Ammon's horn (tissue), 1 donor: ENCODE measurements around the gene METTL17.
"Not testable (repeated sequence)": the region's sequence is repeated elsewhere in the genome, so short reads cannot be mapped to it uniquely, and the experiment has no call there.

Experiments
- DNase-seq: peaks from one replicate; pipeline ENCODE4 v3.0.0-alpha.2; 2016; ENCODE audit warnings: low spot score

The METTL17 gene

GRCh38 chr14:21024585-21025370 lies 35.0 kb downstream of the METTL17 start, which contains the start of gene NDRG2:
TSS of gene NDRG2 (minus strand) at chr14:21025061. CDS start at chr14:21023315, 1,746 bp downstream.
- peak; percentile 79 for DNase-seq

GRCh38 chr14:21025371-21026273 lies 35.8 kb downstream of the METTL17 start:
- DNase-seq: peak; percentile 83

GRCh38 chr14:21026274-21026987 lies 36.7 kb downstream of the METTL17 start:
- peak; percentile 94 for DNase-seq

GRCh38 chr14:21026988-21027315 lies 37.2 kb downstream of the METTL17 start:
- DNase-seq: no peak

- no peak for DNase-seq
Measured at GRCh38 chr14:21029917-21030316, 40.1 kb downstream of the METTL17 start, which contains the start of gene TPPP2. TSS of gene TPPP2 (plus strand) at chr14:21030217. CDS start at chr14:21030582, 365 bp downstream.

- no peak for DNase-seq
Measured at GRCh38 chr14:21030531-21030930, 40.8 kb downstream of the METTL17 start.

- no peak for DNase-seq
Measured at GRCh38 chr14:21032326-21033132, 42.7 kb downstream of the METTL17 start.

- DNase-seq: peak; percentile 44
Measured at GRCh38 chr14:21033133-21033698, 43.4 kb downstream of the METTL17 start.

GRCh38 chr14:21034707-21035106 lies 44.9 kb downstream of the METTL17 start, which contains the start of gene RNASE13:
TSS of gene RNASE13 (minus strand) at chr14:21034807. CDS start at chr14:21034288, 519 bp downstream.
- DNase-seq: no peak

GRCh38 chr14:21036751-21037150 lies 47.0 kb downstream of the METTL17 start:
- DNase-seq: peak; percentile 44

- DNase-seq: no peak
Measured at GRCh38 chr14:21037156-21037555, 47.4 kb downstream of the METTL17 start.

GRCh38 chr14:21038441-21039422 lies 49.0 kb downstream of the METTL17 start:
- peak; percentile 94 for DNase-seq

GRCh38 chr14:21039585-21040369 lies 50.0 kb downstream of the METTL17 start:
- peak; percentile 90 for DNase-seq

GRCh38 chr14:21040370-21040925 lies 50.7 kb downstream of the METTL17 start:
- DNase-seq: no peak

GRCh38 chr14:21040941-21041340 lies 51.2 kb downstream of the METTL17 start:
- DNase-seq: not testable (repeated sequence)

GRCh38 chr14:21041676-21042433 lies 52.1 kb downstream of the METTL17 start, which contains the start of gene RNASE7:
TSS of gene RNASE7 (plus strand) at chr14:21042362. CDS start at chr14:21042993, 631 bp downstream.
- no peak for DNase-seq

- peak; percentile 82 for DNase-seq
Measured at GRCh38 chr14:21042918-21043317, 53.1 kb downstream of the METTL17 start.
